HCT116 (cell line): ENCODE results near the gene MIAT. TPM values are rescaled to one million over a fixed set of nuclear protein-coding genes. Genes with fewer than 3 reads are reported as not detected.

ENCODE experiments used
- ATAC-seq: fragments of 200-7000 bp; cut with Tn5 transposase; 2 replicates; pipeline ENCODE4 v1.9.1; 2020; ENCODE audit warnings: mild to moderate bottlenecking, moderate library complexity
- BruUV-seq: library from RNA; stranded (reverse); fragments of 400-500 nt; replicated peaks from 2 replicates; lab custom pipeline; 2021; lab: Mats Ljungman, UMichigan
- CTCF ChIA-PET: fragments of 300-600 bp; sonication (Branson Sonifier 250); formaldehyde crosslinking; loops from one replicate; lab custom pipeline; 2021; ENCODE audit warnings: antibody characterized with exemption; lab: Charles Lee
- POLR2A ChIA-PET: fragments of 300-600, 350-600 bp; sonication (Branson Sonifier 250); formaldehyde crosslinking; loops from one replicate; lab custom pipeline; 2021; ENCODE audit warnings: antibody characterized with exemption; lab: Charles Lee
- RAD21 ChIA-PET, 2 experiments: fragments of 300-600 bp; sonication (Branson Sonifier 250); formaldehyde crosslinking; loops; one replicate each; lab custom pipeline; 2023; ENCODE audit warnings: low total read pairs in 2 of 2; ENCODE audit not compliant: uncharacterized antibody in 2 of 2, unreplicated experiment in 2 of 2, low non-redundant PET in 1 of 2; lab: Charles Lee
- DNase-seq: peaks from one replicate; pipeline ENCODE4 v3.0.0-alpha.2; 2010; ENCODE audit warnings: low read depth, low spot score
- H2AFZ ChIP-seq: fragments of 200-600 bp; shearing (Covaris generic), sonication (generic); 2 replicates; pipeline ENCODE4 v1.6.1; 2017; ENCODE audit warnings: low read depth, mixed run types, mixed read lengths, antibody characterized with exemption, low read length; ENCODE audit not compliant: poor library complexity, severe bottlenecking
- H3K27ac ChIP-seq: 2 replicates; pipeline ENCODE4 v1.5.1; 2012; ENCODE audit warnings: low read depth, low read length
- H3K27me3 ChIP-seq: fragments of 200-600 bp; sonication (generic); 2 replicates; pipeline ENCODE4 v1.6.1; 2016; ENCODE audit warnings: mixed run types, low read length, mixed read lengths; ENCODE audit not compliant: insufficient read depth
- H3K36me3 ChIP-seq, 2 experiments: fragments of 200-500 bp in 1 of 2; fragments of 200-600 bp in 1 of 2; sonication (Bioruptor generic) in 1 of 2; sonication (generic) in 1 of 2; 2 replicates each; pipeline versions ENCODE4 v1.5.1 to v1.6.1; 2014 to 2016; ENCODE audit warnings: low read length in 2 of 2, inconsistent platforms in 1 of 2, mixed read lengths in 1 of 2, mixed run types in 1 of 2; ENCODE audit not compliant: insufficient read depth in 2 of 2, control insufficient read depth in 1 of 2
- H3K4me1 ChIP-seq, 2 experiments: fragments of 200-600 bp in 1 of 2; sonication (generic) in 1 of 2; 2 replicates each; pipeline versions ENCODE4 v1.5.1 to v1.6.1; 2012 to 2017; ENCODE audit warnings: low read length in 2 of 2, inconsistent platforms in 1 of 2, mild to moderate bottlenecking in 1 of 2, mixed read lengths in 1 of 2, mixed run types in 1 of 2, moderate library complexity in 1 of 2; ENCODE audit not compliant: insufficient read depth in 2 of 2, control insufficient read depth in 1 of 2
- H3K4me2 ChIP-seq: fragments of 200-600 bp; sonication (generic); 2 replicates; pipeline ENCODE4 v1.6.1; 2017; ENCODE audit warnings: mixed run types, low read length, mixed read lengths
- H3K4me3 ChIP-seq, 2 experiments: fragments of 200-600 bp in 1 of 2; sonication (generic) in 1 of 2; replicated peaks in 1 of 2; 2 replicates each; pipeline ENCODE4 v1.5.1; 2011 to 2016; ENCODE audit warnings: low read length in 2 of 2, control low read depth in 1 of 2, low read depth in 1 of 2, mild to moderate bottlenecking in 1 of 2, mixed read lengths in 1 of 2, mixed run types in 1 of 2
- H3K79me2 ChIP-seq: fragments of 200-600 bp; sonication (generic); 2 replicates; pipeline ENCODE4 v1.6.1; 2017; ENCODE audit warnings: mild to moderate bottlenecking, mixed run types, low read length, moderate library complexity, mixed read lengths; ENCODE audit not compliant: insufficient read depth
- H3K9ac ChIP-seq: fragments of 200-600 bp; sonication (generic); 2 replicates; pipeline ENCODE4 v1.6.1; 2016; ENCODE audit warnings: low read length, mixed read lengths
- H3K9me2 ChIP-seq: fragments of 200-600 bp; sonication (generic), shearing (Covaris generic); 2 replicates; pipeline ENCODE4 v1.6.1; 2017; ENCODE audit warnings: mixed run types, mild to moderate bottlenecking, moderate library complexity; ENCODE audit not compliant: insufficient read depth
- H3K9me3 ChIP-seq, 2 experiments: fragments of 200-500 bp in 1 of 2; fragments of 200-600 bp in 1 of 2; sonication (Bioruptor generic) in 1 of 2; sonication (generic) in 1 of 2; 2 replicates each; pipeline ENCODE4 v1.6.1; 2014 to 2017; ENCODE audit warnings: low read length in 2 of 2, mixed read lengths in 2 of 2, inconsistent platforms in 1 of 2, low read depth in 1 of 2, mild to moderate bottlenecking in 1 of 2, mixed run types in 1 of 2, moderate library complexity in 1 of 2; ENCODE audit not compliant: control insufficient read depth in 1 of 2, insufficient read depth in 1 of 2
- H4K20me1 ChIP-seq: fragments of 200-600 bp; sonication (generic), shearing (Covaris generic); 2 replicates; pipeline ENCODE4 v1.6.1; 2017; ENCODE audit warnings: mixed run types, mild to moderate bottlenecking, moderate library complexity; ENCODE audit not compliant: insufficient read depth
- ATF3 ChIP-seq: IDR thresholded peaks from 2 replicates; pipeline ENCODE4 v1.6.1; 2012
- CBX3 ChIP-seq: IDR thresholded peaks from 2 replicates; pipeline ENCODE4 v1.6.1; 2012; ENCODE audit warnings: low read depth
- EGR1 ChIP-seq: IDR thresholded peaks from 2 replicates; pipeline ENCODE4 v1.6.1; 2012; ENCODE audit warnings: low read depth
- ELF1 ChIP-seq: IDR thresholded peaks from 2 replicates; pipeline ENCODE4 v1.6.1; 2012; ENCODE audit warnings: low read depth, borderline replicate concordance
- EZH2phosphoT487 ChIP-seq: fragments of 200-600 bp; IDR thresholded peaks from 2 replicates; pipeline ENCODE4 v1.6.1; 2018; ENCODE audit warnings: antibody characterized with exemption, borderline replicate concordance
- JUND ChIP-seq: IDR thresholded peaks from 2 replicates; pipeline ENCODE4 v1.6.1; 2012
- MAX ChIP-seq: IDR thresholded peaks from 2 replicates; pipeline ENCODE4 v1.6.1; 2012
- POLR2A ChIP-seq: IDR thresholded peaks from 2 replicates; pipeline ENCODE4 v1.7.0; 2011; ENCODE audit warnings: borderline replicate concordance; ENCODE audit not compliant: insufficient read depth, insufficient read length; ENCODE audit errors: extremely low read depth
- POLR2AphosphoS5 ChIP-seq: IDR thresholded peaks from 2 replicates; pipeline ENCODE4 v1.6.1; 2011; ENCODE audit warnings: mild to moderate bottlenecking, low read depth, low read length, moderate library complexity
- RAD21 ChIP-seq: IDR thresholded peaks from 2 replicates; pipeline ENCODE4 v1.6.1; 2012; ENCODE audit warnings: low read depth, mild to moderate bottlenecking
- SIN3A ChIP-seq: IDR thresholded peaks from 2 replicates; pipeline ENCODE4 v1.6.1; 2012; ENCODE audit warnings: low read depth
- SP1 ChIP-seq: IDR thresholded peaks from 2 replicates; pipeline ENCODE4 v1.6.1; 2012; ENCODE audit warnings: low read depth
- SRF ChIP-seq: IDR thresholded peaks from 2 replicates; pipeline ENCODE4 v1.6.1; 2012; ENCODE audit warnings: low read depth
- TCF7L2 ChIP-seq: IDR thresholded peaks from 2 replicates; pipeline ENCODE4 v1.7.0; 2011; ENCODE audit warnings: borderline replicate concordance, inconsistent platforms; ENCODE audit not compliant: insufficient read depth, insufficient read length; ENCODE audit errors: extremely low read depth
- ZBTB33 ChIP-seq: IDR thresholded peaks from 2 replicates; pipeline ENCODE4 v1.6.1; 2011; ENCODE audit warnings: mild to moderate bottlenecking, low read length, moderate library complexity; ENCODE audit not compliant: insufficient replicate concordance; ENCODE audit errors: extremely low read depth
- ZNF274 ChIP-seq: fragments of 200-500 bp; sonication (Bioruptor generic); IDR thresholded peaks from 2 replicates; pipeline ENCODE4 v1.6.1; 2014; ENCODE audit warnings: mild to moderate bottlenecking, low read depth, low read length, inconsistent platforms
- intact Hi-C: fragments of 100-400 bp; cut with micrococcal nuclease; formaldehyde crosslinking; loops from 2 replicates; pipeline ENCODE4 v1.10.0; 2022
- total RNA-seq: library from RNA; stranded (reverse); gene quantifications from one replicate; pipeline ENCODE4 v1.2.1, GENCODE V29; 2021; ENCODE audit not compliant: unreplicated experiment

Gene MIAT
- total RNA-seq, 1 experiment from 2014 or later: 0.54 TPM

GRCh38 chr22:26643418-26644100 lies 13.8 kb upstream of the MIAT start:
- no peak overlapping the region for H3K4me3 ChIP-seq
- no peaks in the 10 kb centered on the region for H3K9me2 ChIP-seq
- peaks cover 8% of the 10 kb centered on the region; the same call in 1 of the 2 replicates for H3K27me3 ChIP-seq
- CTCF ChIA-PET: interaction anchor here (0.8 to 1.1 kb wide), 2 partner anchors 276 to 279 kb away, joined by 3 to 4 read pairs; no protein-coding TSS in a partner anchor
- RAD21 ChIA-PET: no interaction called here
- no peak overlapping the region for H2AFZ ChIP-seq
- no peaks in the 10 kb centered on the region for H3K9me3 ChIP-seq
- no peak for ATAC-seq
- H3K27ac ChIP-seq: no peak overlapping the region
- POLR2A ChIA-PET: no interaction called here
- no peak overlapping the region for H3K4me2 ChIP-seq
- BruUV-seq: no TSS peak
- no peaks in the 10 kb centered on the region for H3K36me3 ChIP-seq
- TF ChIP-seq MAX (no peak), CBX3 (no peak), TCF7L2 (no peak), SIN3A (no peak), SP1 (no peak), POLR2A (no peak), EGR1 (no peak), RAD21 (no peak), EZH2phosphoT487 (no peak)
- no peaks in the 10 kb centered on the region for H4K20me1 ChIP-seq
- no peak for DNase-seq
- peaks cover 3 to 10% of the 10 kb centered on the region in 2 experiments; a peak in 3 of 4 replicates for H3K4me1 ChIP-seq
- intact Hi-C loops: no loop called here
- no peak overlapping the region for H3K9ac ChIP-seq
- H3K79me2 ChIP-seq: no peaks in the 10 kb centered on the region

GRCh38 chr22:26646158-26646557 lies 11.2 kb upstream of the MIAT start:
- no peak for DNase-seq
- peaks cover 3 to 10% of the 10 kb centered on the region in 2 experiments; a peak in 3 of 4 replicates for H3K4me1 ChIP-seq
- no peak overlapping the region for H2AFZ ChIP-seq
- no peak overlapping the region for H3K4me3 ChIP-seq
- no peaks in the 10 kb centered on the region for H3K79me2 ChIP-seq
- no peaks in the 10 kb centered on the region for H3K9me2 ChIP-seq
- H4K20me1 ChIP-seq: no peaks in the 10 kb centered on the region
- BruUV-seq: no TSS peak
- peaks cover 5% of the 10 kb centered on the region; the same call in 1 of the 2 replicates for H3K27me3 ChIP-seq
- no peaks in the 10 kb centered on the region for H3K36me3 ChIP-seq
- H3K9ac ChIP-seq: no peak overlapping the region
- ChIA-PET CTCF (no interaction called here), POLR2A (no interaction called here), RAD21 (no interaction called here)
- H3K27ac ChIP-seq: no peak overlapping the region
- no peaks in the 10 kb centered on the region for H3K9me3 ChIP-seq
- no peak for ATAC-seq
- intact Hi-C loops: no loop called here
- H3K4me2 ChIP-seq: no peak overlapping the region
- TF ChIP-seq SRF (no peak), SP1 (no peak), SIN3A (no peak), CBX3 (no peak), ATF3 (no peak), TCF7L2 (no peak), ELF1 (no peak), POLR2A (no peak), EZH2phosphoT487 (no peak), MAX (no peak), ZNF274 (no peak), JUND (no peak), POLR2AphosphoS5 (no peak), ZBTB33 (no peak)
